ENCODE measurements around the gene ZSCAN16.

DNA sequence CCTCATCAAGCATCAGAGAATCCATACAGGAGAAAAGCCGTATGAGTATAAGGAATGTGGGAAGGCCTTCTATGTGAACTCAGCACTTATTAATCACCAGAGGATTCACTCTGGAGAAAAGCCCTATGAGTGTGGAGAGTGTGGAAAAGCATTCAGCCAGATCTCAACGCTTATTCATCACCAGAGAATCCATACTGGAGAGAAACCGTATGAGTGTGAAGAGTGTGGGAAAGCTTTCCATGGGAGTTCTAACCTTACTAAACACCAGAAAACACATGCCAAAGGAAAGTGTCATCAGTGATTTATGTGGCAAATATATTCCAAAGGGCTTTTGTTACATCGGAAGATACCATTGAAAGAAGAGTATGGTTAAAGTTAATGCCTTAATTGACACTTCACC is 42.7 kb downstream of the ZSCAN16 start:
- TF ChIP-seq, protein P1, sequence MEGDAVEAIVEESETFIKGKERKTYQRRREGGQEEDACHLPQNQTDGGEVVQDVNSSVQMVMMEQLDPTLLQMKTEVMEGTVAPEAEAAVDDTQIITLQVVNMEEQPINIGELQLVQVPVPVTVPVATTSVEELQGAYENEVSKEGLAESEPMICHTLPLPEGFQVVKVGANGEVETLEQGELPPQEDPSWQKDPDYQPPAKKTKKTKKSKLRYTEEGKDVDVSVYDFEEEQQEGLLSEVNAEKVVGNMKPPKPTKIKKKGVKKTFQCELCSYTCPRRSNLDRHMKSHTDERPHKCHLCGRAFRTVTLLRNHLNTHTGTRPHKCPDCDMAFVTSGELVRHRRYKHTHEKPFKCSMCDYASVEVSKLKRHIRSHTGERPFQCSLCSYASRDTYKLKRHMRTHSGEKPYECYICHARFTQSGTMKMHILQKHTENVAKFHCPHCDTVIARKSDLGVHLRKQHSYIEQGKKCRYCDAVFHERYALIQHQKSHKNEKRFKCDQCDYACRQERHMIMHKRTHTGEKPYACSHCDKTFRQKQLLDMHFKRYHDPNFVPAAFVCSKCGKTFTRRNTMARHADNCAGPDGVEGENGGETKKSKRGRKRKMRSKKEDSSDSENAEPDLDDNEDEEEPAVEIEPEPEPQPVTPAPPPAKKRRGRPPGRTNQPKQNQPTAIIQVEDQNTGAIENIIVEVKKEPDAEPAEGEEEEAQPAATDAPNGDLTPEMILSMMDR (IDR thresholded peaks at IDR 0.05; ENCODE audit: insufficient read depth, low read length, poor library complexity, severe bottlenecking): no peak
- no peak for TF ChIP-seq EZH2phosphoT487 (conservative IDR thresholded peaks at IDR 0.05; ENCODE audit: low read length)

Data from SU-DHL-6 (cell line).